HuH-7 (cell line): Measurements from ENCODE around the gene AHDC1.
"Not testable (repeated sequence)": the region's sequence is repeated elsewhere in the genome, so short reads cannot be mapped to it uniquely, and the experiment has no call there.

Source experiments
- DNase-seq: peaks from one replicate; pipeline ENCODE4 v3.0.0; 2011; ENCODE audit warnings: low spot score

Gene AHDC1

DNA sequence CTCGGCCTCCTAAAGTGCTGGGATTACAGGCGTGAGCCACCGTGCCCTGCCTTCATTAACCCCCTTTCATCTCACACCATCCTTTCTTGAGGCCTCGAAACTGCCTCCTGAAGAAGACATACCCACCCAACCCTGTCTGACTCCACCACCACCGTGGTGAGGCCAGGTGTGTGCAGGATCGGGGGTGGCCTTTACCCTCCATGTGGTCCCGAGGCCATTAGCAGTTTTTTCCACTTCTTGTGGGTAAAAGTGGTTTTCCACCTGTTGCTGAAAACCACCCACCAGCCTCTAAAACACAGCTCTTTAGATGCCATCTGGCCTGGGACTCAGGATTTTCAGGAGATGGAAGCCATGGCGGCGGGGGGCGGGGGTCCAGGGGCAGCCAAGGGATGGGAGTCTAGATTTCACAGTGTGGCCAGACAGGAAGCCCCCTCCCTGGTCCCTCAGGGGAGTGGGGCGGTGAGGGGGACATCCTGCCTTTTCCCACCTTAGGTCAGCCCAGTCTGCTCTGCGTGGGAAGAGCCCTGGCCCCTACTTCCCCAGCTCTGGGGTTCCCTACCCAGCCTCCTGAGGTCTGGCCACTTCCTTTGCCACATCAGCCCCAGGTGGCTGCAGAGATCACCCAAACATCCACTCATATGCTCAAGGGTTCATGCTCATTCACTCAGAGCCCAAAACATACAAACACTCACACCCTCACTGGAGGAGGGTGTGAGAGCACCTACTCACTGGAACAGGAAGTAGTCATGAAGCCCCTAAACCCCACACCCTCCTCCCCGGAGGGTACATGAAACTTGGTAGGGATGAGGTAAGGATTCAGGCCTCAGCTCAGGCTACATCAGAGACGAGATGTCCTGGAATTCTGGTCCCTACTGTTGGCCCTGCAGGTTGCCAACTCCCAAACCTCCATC lies 28.7 kb upstream of the AHDC1 start:
- no peak for DNase-seq

DNA sequence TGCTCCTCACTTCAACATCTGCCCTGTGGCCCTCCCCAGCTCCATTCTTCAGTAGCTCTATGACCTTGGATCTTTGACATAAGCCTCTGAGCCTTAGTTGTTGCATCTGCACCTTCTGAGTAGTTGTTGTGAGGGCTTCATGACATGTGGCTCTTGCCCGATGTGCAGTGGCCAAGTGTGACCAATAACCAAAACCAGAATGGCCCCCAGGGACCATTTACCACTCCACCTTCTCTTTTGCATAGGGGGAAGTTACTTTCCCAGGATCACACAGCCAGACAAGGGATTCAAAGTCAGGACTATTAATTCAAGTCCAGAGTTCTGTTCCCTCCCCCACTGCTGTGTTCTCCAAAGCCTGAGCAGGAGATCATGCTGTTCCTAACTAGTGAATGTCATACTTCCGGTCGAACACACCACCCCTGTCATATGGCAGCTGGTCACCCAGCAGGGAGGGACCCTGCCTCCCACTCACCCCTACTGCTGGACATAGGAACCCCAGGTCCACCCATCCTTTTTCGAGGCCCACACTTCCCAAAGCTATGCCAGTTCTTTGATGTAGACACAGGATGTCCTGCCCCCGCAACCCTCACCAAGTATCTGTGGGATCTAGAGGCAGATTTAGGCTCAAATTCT lies 27.0 kb upstream of the AHDC1 start:
- DNase-seq, result no peak

DNA sequence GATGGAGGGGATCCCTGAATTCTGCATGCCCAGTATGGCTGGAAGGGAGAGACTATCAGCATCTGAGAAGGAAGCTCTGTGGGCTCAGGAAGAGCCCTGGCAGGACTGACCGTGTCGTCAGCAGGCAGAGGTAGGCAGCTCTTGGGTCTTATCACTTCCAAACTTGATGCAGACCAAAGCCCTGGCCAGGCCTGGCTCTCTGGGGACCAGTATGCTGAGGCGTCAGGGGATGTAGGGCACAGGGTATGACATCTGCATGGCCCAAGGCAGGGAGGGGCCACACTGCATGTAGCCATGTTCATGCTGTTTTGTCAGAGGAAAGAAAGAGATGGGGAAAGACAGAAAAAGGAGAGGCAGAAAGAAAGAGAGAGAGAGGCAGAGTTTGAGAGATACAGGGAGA lies 24.8 kb upstream of the AHDC1 start:
- DNase-seq, result no peak

DNA sequence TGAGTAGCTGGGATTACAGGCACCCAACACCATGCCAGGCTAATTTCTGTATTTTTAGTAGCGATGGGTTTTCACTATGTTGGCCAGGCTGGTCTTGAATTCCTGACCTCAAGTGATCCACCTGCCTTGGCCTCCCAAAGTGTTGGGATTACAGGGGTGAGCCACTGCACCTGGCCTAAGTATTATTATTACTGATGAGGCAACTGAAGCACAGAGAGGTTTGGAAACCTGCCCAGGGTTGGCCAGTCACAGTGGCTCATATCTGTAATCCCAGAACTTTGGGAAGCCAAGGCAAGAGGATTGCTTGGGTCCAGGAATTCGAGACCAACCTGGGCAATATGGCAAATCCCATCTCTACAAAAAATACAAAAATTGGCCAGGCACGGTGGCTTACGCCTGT lies 23.8 kb upstream of the AHDC1 start:
- DNase-seq, result not testable (repeated sequence)

- no peak for DNase-seq
These were observed 23.1 kb upstream of the AHDC1 start for GRCh38 chr1:27627061-27627460.

DNA sequence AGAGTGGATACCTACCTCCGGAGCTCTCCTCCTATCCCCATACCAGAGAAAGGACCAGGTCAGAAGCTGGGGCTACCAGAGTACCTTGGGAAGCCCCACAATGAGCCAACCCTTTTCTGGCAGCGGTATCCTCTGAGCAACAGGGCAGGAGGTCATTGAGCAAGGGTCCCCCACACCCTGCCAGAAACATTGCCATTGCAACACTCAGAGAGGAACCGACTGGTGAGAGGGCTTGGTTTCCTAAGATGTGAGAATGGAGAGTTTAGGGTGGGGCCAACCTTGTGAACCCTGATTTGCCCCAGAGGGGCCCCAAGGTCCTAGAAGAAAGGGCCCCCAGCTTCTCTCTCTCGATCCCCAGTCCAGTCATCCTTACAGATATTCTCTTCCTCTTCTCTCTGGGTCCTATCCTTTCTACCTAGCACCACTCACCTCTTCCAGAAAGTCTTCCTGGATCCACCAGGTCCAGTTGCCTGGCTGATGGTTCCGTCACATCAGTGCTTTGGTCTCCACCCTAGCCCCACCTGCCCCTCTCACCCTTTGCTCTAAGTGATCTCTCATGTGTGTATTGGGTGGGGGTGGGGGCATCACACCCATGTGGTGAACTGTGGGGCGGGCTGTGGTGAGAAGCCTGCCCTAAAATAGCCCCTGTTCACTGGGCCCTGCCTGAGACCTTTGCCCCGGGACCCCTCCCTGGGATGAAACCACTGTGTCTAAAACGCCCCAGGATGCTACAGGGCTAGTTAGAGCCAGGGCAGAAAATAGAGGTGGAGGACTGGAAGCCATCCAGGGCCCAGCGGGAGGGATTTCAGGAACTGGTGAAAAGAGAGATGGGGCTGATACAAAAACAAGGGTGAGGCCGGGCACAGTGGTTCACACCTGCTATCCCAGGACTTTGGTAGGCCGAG lies 22.3 kb upstream of the AHDC1 start:
- no peak for DNase-seq

DNA sequence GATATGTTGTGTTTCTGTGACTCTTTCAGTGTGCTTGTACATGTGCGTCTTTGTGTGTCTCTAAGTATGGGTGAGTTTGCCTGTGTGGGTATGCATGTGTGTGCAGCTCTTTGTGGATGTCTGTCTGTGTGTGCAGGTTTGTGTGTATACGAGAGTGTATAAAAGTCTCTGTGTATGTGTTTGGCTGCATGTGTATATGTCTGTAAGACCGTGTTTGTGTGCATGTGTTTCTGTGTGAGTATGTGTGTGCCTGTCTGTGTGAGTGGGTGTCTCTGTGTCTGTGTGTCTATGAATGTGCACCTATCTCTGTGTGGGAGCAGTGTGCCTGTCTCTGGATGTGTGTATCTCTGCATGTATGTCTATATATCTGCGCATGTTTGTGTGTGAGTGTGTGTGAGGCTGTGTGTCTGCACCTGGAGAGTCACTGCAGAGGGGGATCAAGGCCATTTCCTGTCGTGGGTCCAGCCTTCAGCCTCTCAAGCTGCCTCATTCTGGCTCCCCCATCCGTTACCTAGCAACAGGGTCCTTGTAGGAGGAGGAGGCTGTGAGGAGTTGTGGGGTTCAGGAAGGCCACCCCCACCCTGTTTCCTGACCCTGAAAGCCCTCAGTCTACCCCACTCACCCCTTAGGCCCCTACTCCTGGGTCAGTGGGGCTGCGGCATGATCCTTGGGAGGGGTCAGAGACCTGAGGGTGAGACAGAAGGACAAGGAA lies 20.7 kb upstream of the AHDC1 start:
- no peak for DNase-seq

- no peak for DNase-seq
These were observed 19.6 kb upstream of the AHDC1 start for GRCh38 chr1:27623327-27624212.

GRCh38 chr1:27622828-27623227 lies 18.9 kb upstream of the AHDC1 start:
- no peak for DNase-seq

GRCh38 chr1:27621051-27621920 lies 17.3 kb upstream of the AHDC1 start:
- no peak for DNase-seq

GRCh38 chr1:27619782-27620438 lies 16.0 kb upstream of the AHDC1 start:
- not testable (repeated sequence) for DNase-seq

DNA sequence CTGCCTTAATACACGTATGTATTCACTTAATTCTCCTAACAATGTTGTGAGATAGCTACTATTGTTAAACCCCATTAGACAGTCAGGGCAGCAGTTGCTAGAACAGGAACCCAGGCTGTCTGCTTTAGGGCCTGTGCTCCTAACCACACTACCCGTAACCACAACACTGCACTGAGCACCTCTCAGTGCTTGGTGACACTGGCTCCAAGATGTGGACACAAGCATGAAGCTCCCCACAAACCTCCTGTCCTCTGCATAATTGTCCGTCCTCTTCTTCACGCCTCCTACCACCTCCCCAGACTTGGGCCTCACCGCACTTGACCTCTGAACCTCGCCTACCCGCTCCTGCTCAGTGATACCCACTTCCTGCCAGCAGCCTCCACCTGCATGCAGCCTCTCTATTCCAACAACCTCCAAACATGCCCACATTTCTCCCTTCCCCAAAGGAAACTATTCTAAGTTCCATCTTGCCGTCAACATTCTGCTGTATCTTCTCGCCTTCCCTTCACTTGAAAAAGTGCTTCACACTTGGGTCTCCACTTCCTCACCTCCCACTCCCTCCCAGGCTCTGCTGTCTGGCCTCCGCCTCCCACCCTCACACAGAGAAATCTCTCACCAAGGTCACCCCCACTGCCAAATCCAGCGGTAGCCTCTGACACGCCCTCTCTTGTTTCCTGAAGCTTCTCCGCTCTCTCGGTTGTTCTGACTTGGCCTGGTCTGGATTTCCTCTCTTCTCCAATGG lies 14.6 kb upstream of the AHDC1 start:
- no peak for DNase-seq

- DNase-seq, result no peak
These were observed 13.5 kb upstream of the AHDC1 start for GRCh38 chr1:27617420-27617819.

GRCh38 chr1:27616441-27616840 lies 12.5 kb upstream of the AHDC1 start:
- no peak for DNase-seq

DNA sequence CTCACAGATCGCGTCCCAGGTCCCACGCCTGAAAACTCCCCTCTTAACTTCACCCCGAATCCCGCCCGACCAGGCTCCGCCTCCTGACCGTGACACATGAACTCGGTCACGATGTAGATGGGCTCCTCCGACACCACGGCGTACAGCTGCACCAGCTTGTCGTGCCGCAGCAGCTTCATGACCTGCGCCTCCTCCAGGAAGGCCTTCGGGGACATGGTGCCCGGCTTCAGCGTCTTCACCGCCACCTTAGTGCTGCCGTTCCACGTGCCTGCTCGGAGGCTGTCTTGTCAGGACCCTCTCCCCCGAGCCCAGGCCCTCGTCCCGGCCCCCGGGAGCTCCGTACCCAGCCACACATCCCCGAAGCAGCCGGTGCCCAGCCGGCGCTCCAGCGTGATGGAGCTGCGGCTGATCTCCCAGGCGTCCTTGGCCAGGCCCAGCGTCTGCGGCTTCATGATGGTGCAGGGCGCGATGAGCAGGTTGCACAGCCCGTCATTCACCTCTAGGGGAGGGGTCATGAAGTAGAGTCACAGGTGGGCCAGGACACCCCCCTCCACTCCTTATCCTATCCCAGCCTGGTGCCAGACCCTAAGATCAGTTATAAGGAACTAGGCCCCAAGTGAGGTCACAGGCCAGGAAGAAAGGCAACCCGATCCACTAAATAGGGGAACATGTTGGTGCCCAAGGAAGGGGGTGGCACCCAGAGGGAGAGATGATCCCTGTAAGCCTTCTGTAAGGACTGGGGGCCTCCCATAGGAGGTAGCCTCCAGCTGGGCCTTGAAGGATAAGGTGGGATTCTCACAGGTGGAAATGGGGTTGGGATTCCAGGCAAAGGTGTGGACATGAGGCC lies 11.6 kb upstream of the AHDC1 start:
- no peak for DNase-seq

- DNase-seq, result no peak
These were observed 10.8 kb upstream of the AHDC1 start for GRCh38 chr1:27614625-27615344.

- DNase-seq, result no peak
These were observed 10.2 kb upstream of the AHDC1 start for GRCh38 chr1:27614043-27614624.
